GM18508 (cell line): ENCODE results near the gene HLA-E.

Experiments used
- ATAC-seq: cut with Tn5 transposase; IDR thresholded peaks from one replicate; pipeline ENCODE4 v1.9.1; 2021; ENCODE audit warnings: moderate number of reproducible peaks; ENCODE audit not compliant: insufficient read depth, unreplicated experiment

Gene HLA-E

DNA sequence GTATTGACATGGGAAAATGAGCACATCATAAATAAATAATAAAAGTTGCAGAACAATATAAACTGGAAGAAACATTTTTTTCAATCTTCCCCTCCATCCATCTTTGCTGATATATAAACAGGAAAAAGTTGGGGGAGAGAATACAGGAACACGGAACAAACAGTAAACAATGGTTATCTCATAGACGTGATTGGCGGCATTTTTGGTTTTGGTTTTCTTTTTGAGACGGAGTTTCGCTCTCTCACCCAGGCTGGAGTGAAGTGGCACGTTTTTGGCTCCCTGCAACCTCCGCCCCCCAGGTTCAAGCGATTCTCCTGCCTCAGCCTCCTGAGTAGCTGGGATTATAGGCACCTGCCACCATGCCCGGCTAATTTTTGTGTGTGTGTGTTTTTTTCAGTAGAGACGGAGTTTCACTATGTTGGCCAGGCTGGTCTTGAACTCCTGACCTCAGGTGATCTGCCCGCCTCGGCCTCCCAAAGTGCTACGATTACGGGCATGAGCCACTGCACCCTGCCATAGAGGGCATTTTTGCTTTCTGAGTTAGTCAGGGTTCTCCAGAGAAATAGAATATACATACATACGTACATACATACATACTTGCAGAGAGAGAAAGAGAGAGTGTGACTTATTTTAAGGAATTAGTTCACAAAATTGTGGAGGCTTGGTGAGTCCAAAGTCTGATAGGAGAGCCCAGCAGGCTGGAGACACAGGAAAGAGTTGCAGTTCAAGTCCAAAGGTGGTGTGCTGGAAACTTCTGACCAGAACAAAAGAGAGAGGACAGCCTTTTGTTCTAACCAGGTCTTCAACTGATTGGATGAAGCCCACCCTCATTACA is 44.4 kb downstream of the HLA-E start:
- ATAC-seq, result no peak

- no peak for ATAC-seq
These were observed 48.6 kb downstream of the HLA-E start for GRCh38 chr6:30537931-30538330.

GRCh38 chr6:30541515-30542403 is 52.5 kb downstream of the HLA-E start:
- no peak for ATAC-seq

DNA sequence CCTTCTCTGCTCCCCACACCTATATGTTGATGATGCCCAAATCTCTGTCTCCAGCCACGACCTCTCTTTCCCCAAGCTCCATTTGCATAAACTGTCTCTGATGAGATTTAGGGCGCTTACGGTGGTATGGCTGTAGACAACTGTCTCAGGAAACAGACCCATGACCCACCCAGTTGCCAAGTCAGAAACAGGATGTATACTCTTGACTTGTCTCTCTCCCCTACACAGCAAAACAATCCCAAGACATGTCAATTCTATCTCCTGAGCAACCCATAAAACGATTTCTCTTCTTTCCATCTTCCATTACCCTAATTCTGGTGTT is 53.1 kb downstream of the HLA-E start:
- no peak for ATAC-seq

- no peak for ATAC-seq
These were observed 53.6 kb downstream of the HLA-E start for GRCh38 chr6:30542915-30543314.
